ENCODE results near the gene C6orf120. TPM values are rescaled to one million over a fixed set of nuclear protein-coding genes. Genes with fewer than 3 reads are reported as not detected.

The C6orf120 gene
- total and polyA plus RNA-seq, 2 of the 13 experiments (the other 11 are each of a cell fraction or from before 2014, with no cell fraction given): 21.7 to 29.9 TPM

DNA sequence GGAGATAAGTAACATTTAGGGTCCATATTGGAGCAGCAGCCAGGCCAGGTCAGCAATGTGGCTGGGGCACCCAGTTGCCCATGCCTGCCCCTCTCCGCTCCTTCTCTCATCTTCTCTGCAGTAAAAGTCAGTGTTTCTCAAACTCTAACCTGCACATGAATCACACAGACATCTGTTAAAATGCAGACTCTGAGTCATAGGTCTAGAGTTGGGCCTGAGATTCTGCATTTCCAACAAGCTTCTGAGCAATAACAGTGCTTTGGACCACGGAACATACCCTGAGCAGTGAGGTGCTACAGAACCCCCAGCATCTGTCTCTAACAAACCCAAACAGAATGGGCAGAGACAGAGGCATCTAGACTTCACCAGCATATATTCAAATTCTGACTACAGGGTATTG is 12.3 kb downstream of the C6orf120 start:
- H3K4me2 ChIP-seq (ENCODE audit: low read depth, low read length): no peak overlapping the region
- peaks cover 15% of the 10 kb centered on the region for H3K4me1 ChIP-seq (ENCODE audit: insufficient read depth, low read length)
- in situ Hi-C loops (cut with HindIII; ENCODE audit: extremely low pct_ligation_motif_present, low pct_unique_long_range_greater_than_20kb): no loop called here
- H3K27ac ChIP-seq (ENCODE audit: extremely low read length, insufficient read depth, low read length): no peak overlapping the region
- peaks cover 5% of the 10 kb centered on the region for H4K20me1 ChIP-seq (ENCODE audit: insufficient read depth, low read length)
- H2AFZ ChIP-seq (ENCODE audit: low read length): no peak overlapping the region
- peaks cover 17 to 81% of the 10 kb centered on the region in 2 experiments for H3K36me3 ChIP-seq (replicated peaks in 1 of 2; ENCODE audit: control insufficient read depth in 1 of 2, insufficient read depth in 2 of 2, low read length in 2 of 2)
- no peak for DNase-seq (ENCODE audit: low spot score)
- ChIA-PET POLR2A (interaction anchor here (0.7 to 2.2 kb wide), 4 partner anchors 11 to 76 kb away, joined by 3 to 7 read pairs (median 6); partner anchors contain the start of genes C6orf120, DYNLT2, ERMARD and WDR27), CTCF (ENCODE audit: low intra/inter-chr PET ratio, low total read pairs) (no interaction called here)
- H3K27me3 ChIP-seq (ENCODE audit: control insufficient read depth in 1 of 2, insufficient read depth in 2 of 2, low read length in 2 of 2): no peaks in the 10 kb centered on the region
- no peak overlapping the region for H3K4me3 ChIP-seq (replicated peaks in 1 of 3; ENCODE audit: insufficient read depth in 1 of 3, low read depth in 2 of 3, low read length in 3 of 3)
- 0 out of 2 replicates have a peak, but pooled peaks have one; percentile 29 for TF ChIP-seq RBFOX2 (IDR thresholded peaks at IDR 0.05; ENCODE audit: low read depth, low read length)
- TF ChIP-seq, protein P1, sequence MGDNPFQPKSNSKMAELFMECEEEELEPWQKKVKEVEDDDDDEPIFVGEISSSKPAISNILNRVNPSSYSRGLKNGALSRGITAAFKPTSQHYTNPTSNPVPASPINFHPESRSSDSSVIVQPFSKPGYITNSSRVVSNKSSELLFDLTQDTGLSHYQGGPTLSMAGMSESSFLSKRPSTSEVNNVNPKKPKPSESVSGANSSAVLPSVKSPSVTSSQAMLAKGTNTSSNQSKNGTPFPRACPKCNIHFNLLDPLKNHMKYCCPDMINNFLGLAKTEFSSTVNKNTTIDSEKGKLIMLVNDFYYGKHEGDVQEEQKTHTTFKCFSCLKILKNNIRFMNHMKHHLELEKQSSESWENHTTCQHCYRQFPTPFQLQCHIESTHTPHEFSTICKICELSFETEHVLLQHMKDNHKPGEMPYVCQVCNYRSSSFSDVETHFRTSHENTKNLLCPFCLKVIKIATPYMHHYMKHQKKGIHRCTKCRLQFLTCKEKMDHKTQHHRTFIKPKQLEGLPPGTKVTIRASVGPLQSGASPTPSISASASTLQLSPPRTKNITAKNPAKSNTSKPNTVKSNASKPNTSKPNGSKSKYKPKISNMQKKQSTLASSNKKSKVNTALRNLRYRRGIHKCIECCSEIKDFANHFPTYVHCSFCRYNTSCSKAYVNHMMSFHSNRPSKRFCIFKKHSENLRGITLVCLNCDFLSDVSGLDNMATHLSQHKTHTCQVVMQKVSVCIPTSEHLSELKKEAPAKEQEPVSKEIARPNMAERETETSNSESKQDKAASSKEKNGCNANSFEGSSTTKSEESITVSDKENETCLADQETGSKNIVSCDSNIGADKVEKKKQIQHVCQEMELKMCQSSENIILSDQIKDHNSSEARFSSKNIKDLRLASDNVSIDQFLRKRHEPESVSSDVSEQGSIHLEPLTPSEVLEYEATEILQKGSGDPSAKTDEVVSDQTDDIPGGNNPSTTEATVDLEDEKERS (CRISPR knock-in tag; IDR thresholded peaks at IDR 0.05): no peak
- peak; percentile 43 for ATAC-seq
- intact Hi-C loops (cut with micrococcal nuclease; ENCODE audit: unreplicated experiment): no loop called here
- no peak overlapping the region for H3K9ac ChIP-seq (ENCODE audit: insufficient read depth, low read depth, low read length)
- WGBS (ENCODE audit: low lambda C conversion rate): 100% methylated on average over 2 of the region's 2 CpGs
- peaks cover 27% of the 10 kb centered on the region for H3K79me2 ChIP-seq (ENCODE audit: insufficient read depth, low read length)
- no peak for FAIRE-seq
- BruUV-seq (replicated peaks): no TSS peak
- H3K9me3 ChIP-seq (ENCODE audit: low read length): no peaks in the 10 kb centered on the region

- Histone ChIP-seq H3K9ac (ENCODE audit: insufficient read depth, low read depth, low read length) (no peak overlapping the region), H3K4me1 (ENCODE audit: insufficient read depth, low read length) (peaks cover 19% of the 10 kb centered on the region), H3K4me3 (replicated peaks in 1 of 3; ENCODE audit: insufficient read depth in 1 of 3, low read depth in 2 of 3, low read length in 3 of 3) (no peak overlapping the region), H4K20me1 (ENCODE audit: insufficient read depth, low read length) (peaks cover 9% of the 10 kb centered on the region), H3K27ac (ENCODE audit: extremely low read length, insufficient read depth, low read length) (no peak overlapping the region), H3K27me3 (ENCODE audit: control insufficient read depth in 1 of 2, insufficient read depth in 2 of 2, low read length in 2 of 2) (no peaks in the 10 kb centered on the region), H3K36me3 (replicated peaks in 1 of 2; ENCODE audit: control insufficient read depth in 1 of 2, insufficient read depth in 2 of 2, low read length in 2 of 2) (peaks cover 17 to 80% of the 10 kb centered on the region in 2 experiments), H2AFZ (ENCODE audit: low read length) (no peak overlapping the region), H3K4me2 (ENCODE audit: low read depth, low read length) (no peak overlapping the region), H3K9me3 (ENCODE audit: low read length) (no peaks in the 10 kb centered on the region), H3K79me2 (ENCODE audit: insufficient read depth, low read length) (peaks cover 31% of the 10 kb centered on the region)
- intact Hi-C loops (cut with micrococcal nuclease; ENCODE audit: unreplicated experiment): no loop called here
- no peak for DNase-seq (ENCODE audit: low spot score)
- POLR2A ChIA-PET: interaction anchor here (1.1 to 2.2 kb wide), 4 partner anchors 9 to 37 kb away, joined by 4 to 7 read pairs (median 6); partner anchors contain the start of genes C6orf120, DYNLT2, ERMARD and WDR27
- no peak for FAIRE-seq
- BruUV-seq (replicated peaks): no TSS peak
- 90% methylated on average over 9 of the region's 9 CpGs for WGBS (ENCODE audit: low lambda C conversion rate)
- no peak for TF ChIP-seq IRF9 (CRISPR knock-in tag; IDR thresholded peaks at IDR 0.05; ENCODE audit: borderline replicate concordance)
- TF ChIP-seq IKZF4 (CRISPR knock-in tag; IDR thresholded peaks at IDR 0.05; ENCODE audit: borderline replicate concordance, low read depth, not compliant biosample characterization): no peak
- TF ChIP-seq ZNF724P (CRISPR knock-in tag; IDR thresholded peaks at IDR 0.05; ENCODE audit: borderline replicate concordance): no peak
- no peak for TF ChIP-seq ZIK1 (CRISPR knock-in tag; IDR thresholded peaks at IDR 0.05; ENCODE audit: borderline replicate concordance, low read depth)
- TF ChIP-seq RFX3 (CRISPR knock-in tag; IDR thresholded peaks at IDR 0.05): no peak
- TF ChIP-seq EED (CRISPR knock-in tag; IDR thresholded peaks at IDR 0.05): no peak
- no peak for TF ChIP-seq HNRNPLL (IDR thresholded peaks at IDR 0.05; ENCODE audit: low read depth, low read length, poor library complexity, severe bottlenecking)
- no peak for TF ChIP-seq ZNF878 (CRISPR knock-in tag; IDR thresholded peaks at IDR 0.05)
- TF ChIP-seq PBX2 (CRISPR knock-in tag; IDR thresholded peaks at IDR 0.05): no peak
- no peak for TF ChIP-seq GATA4 (IDR thresholded peaks at IDR 0.05; ENCODE audit: borderline replicate concordance, low read depth)
- CTCF ChIA-PET (ENCODE audit: low intra/inter-chr PET ratio, low total read pairs): no interaction called here
- in situ Hi-C loops (cut with HindIII; ENCODE audit: extremely low pct_ligation_motif_present, low pct_unique_long_range_greater_than_20kb): no loop called here
- ATAC-seq: peak; percentile 42
Observed at GRCh38 chr6:169714595-169714994, 12.7 kb downstream of the C6orf120 start.
